Spleen (tissue), 11 donors: ENCODE data around the gene CAMKK1. TPM values are rescaled to one million over a fixed set of nuclear protein-coding genes. Genes with fewer than 3 reads are reported as not detected.

ENCODE experiments used
- DNase-seq: peaks from one replicate; pipeline ENCODE4 v3.0.0-alpha.2; 2020
- H3K27ac ChIP-seq, 8 donors: fragments of 200-600 bp; sonication (generic) in 7 of 8; 1 replicate in 4 of 8; 2 replicates in 4 of 8; pipeline versions ENCODE4 v1.5.0 to v1.8.0; 2016 to 2021; ENCODE audit warnings: inconsistent platforms in 4 of 8, mild to moderate bottlenecking in 4 of 8, moderate library complexity in 1 of 8
- H3K27me3 ChIP-seq, 7 donors: fragments of 200-600 bp; sonication (generic) in 6 of 7; replicated peaks in 1 of 7; 1 replicate in 4 of 7; 2 replicates in 3 of 7; pipeline versions ENCODE4 v1.5.0 to v1.8.0; 2016 to 2021; ENCODE audit warnings: inconsistent platforms in 3 of 7, mild to moderate bottlenecking in 1 of 7
- H3K36me3 ChIP-seq, 6 donors: fragments of 200-600 bp; sonication (generic) in 5 of 6; 1 replicate in 4 of 6; 2 replicates in 2 of 6; pipeline versions ENCODE4 v1.5.0 to v1.8.0; 2016 to 2021; ENCODE audit warnings: inconsistent platforms in 2 of 6
- H3K4me1 ChIP-seq, 6 donors: fragments of 200-600 bp; sonication (generic) in 5 of 6; 1 replicate in 3 of 6; 2 replicates in 3 of 6; pipeline versions ENCODE4 v1.5.0 to v1.8.0; 2016 to 2021; ENCODE audit warnings: inconsistent platforms in 3 of 6
- H3K4me3 ChIP-seq, 8 donors: fragments of 200-600 bp; sonication (generic) in 7 of 8; 1 replicate in 4 of 8; 2 replicates in 4 of 8; pipeline versions ENCODE4 v1.5.0 to v1.8.0; 2016 to 2021; ENCODE audit warnings: inconsistent platforms in 4 of 8, mild to moderate bottlenecking in 4 of 8, moderate library complexity in 2 of 8
- H3K9me3 ChIP-seq, 8 donors: fragments of 200-600 bp; sonication (generic) in 7 of 8; 1 replicate in 4 of 8; 2 replicates in 4 of 8; pipeline versions ENCODE4 v1.5.0 to v1.8.0; 2016 to 2021; ENCODE audit warnings: inconsistent platforms in 4 of 8
- CTCF ChIP-seq, 11 experiments: fragments of 200-600 bp in 7 of 11; fragments of 450-650 bp in 4 of 11; sonication (generic) in 4 of 11; IDR thresholded peaks in 8 of 11; conservative IDR thresholded peaks in 3 of 11; 1 replicate in 7 of 11; 2 replicates in 4 of 11; pipeline versions ENCODE4 v1.4.0 to v1.8.0; 2016 to 2021; ENCODE audit warnings: antibody characterized with exemption in 11 of 11, inconsistent platforms in 4 of 11, mild to moderate bottlenecking in 1 of 11
- POLR2A ChIP-seq, 3 donors: fragments of 450-650 bp; IDR thresholded peaks; one replicate each; pipeline ENCODE4 v1.5.1; 2017; ENCODE audit warnings: antibody characterized with exemption in 3 of 3, mild to moderate bottlenecking in 1 of 3
- POLR2AphosphoS5 ChIP-seq, 3 donors: sonication (generic); formaldehyde crosslinking; IDR thresholded peaks; one replicate each; pipeline ENCODE4 v1.5.1; 2017; ENCODE audit warnings: antibody characterized with exemption in 3 of 3
- WGBS, 5 donors: extraction: QIAGEN DNeasy Blood & Tissue Kit in 3 of 5; methylation state at CpG; one replicate each; pipeline versions ENCODE4 v1.1.5 to v1.1.7; 2013 to 2018; 5-methylcytosine and 5-hydroxymethylcytosine counted together
- intact Hi-C: fragments of 100-400 bp; cut with DNase I; formaldehyde crosslinking; loops from one replicate; pipeline ENCODE4 v1.15.0; 2023; ENCODE audit warnings: low total_unique reads
- polyA plus RNA-seq, 3 donors: library from polyadenylated mRNA; stranded (reverse); fragments of 200-250 nt; gene quantifications; one replicate each; pipeline ENCODE4 v1.2.1, GENCODE V29; 2013
- total RNA-seq, 7 donors: library from RNA; depleted of rRNA in 3 of 7; stranded (reverse); fragments of >200 nt in 3 of 7; fragmentation: NEBNext Ultra II Directional in 4 of 7; extraction: Animal tissue kit (Norgen Biotek cat#: 25700) in 4 of 7; gene quantifications; one replicate each; pipeline versions ENCODE4 v1.1.0 to v1.2.1, GENCODE V29; 2016 to 2021
- donor health status: healthy with polysubstance abuse.
- donor health status: DM: no; HTN: no; CAD: no; lungs with moderate emphysema.
- donor health status: DM: no; HTN: no; CAD: no.
- donor health status: Bipolar disorder and iron deficiency.
- donor health status: healthy.
- donor health status: DM: no; HTN: no; CAD: no.
- donor health status: DM: yes; HTN: yes; CAD: no.

The CAMKK1 gene
- total and polyA plus RNA-seq, 10 donors: 5.2 to 13.0 (median 9.0) TPM

GRCh38 chr17:3879591-3880417, 13.0 kb downstream of the CAMKK1 start:
- TF ChIP-seq CTCF (IDR thresholded peaks at IDR 0.05 in 8 of 11, conservative IDR thresholded peaks at IDR 0.05 in 3 of 11) (no peak), POLR2A (IDR thresholded peaks at IDR 0.05) (no peak), POLR2AphosphoS5 (IDR thresholded peaks at IDR 0.05) (no peak)
- no peak for DNase-seq
- WGBS, 5 donors: 84 to 92% (median 90%) methylated on average over 22 to 25 of the region's 25 CpGs
- no peaks in the 10 kb centered on the region for H3K9me3 ChIP-seq
- H3K36me3 ChIP-seq: peaks cover 0 to 91% (median 5%) of the 10 kb centered on the region in 6 donors
- no peaks in the 10 kb centered on the region for H3K4me1 ChIP-seq
- no peaks in the 10 kb centered on the region for H3K27me3 ChIP-seq
- H3K27ac ChIP-seq: no peak overlapping the region
- H3K4me3 ChIP-seq: no peak overlapping the region
- intact Hi-C loops: no loop called here

GRCh38 chr17:3879186-3879585, 13.7 kb downstream of the CAMKK1 start:
- Histone ChIP-seq H3K27me3 (no peaks in the 10 kb centered on the region), H3K36me3 (peaks cover 0 to 90% (median 5%) of the 10 kb centered on the region in 6 donors), H3K9me3 (no peaks in the 10 kb centered on the region), H3K27ac (no peak overlapping the region), H3K4me1 (no peaks in the 10 kb centered on the region), H3K4me3 (no peak overlapping the region)
- 66 to 94% (median 83%) methylated on average over 5 of the region's 5 CpGs for WGBS, 5 donors
- TF ChIP-seq POLR2A (IDR thresholded peaks at IDR 0.05): no peak
- no peak for TF ChIP-seq POLR2AphosphoS5 (IDR thresholded peaks at IDR 0.05)
- no peak for TF ChIP-seq CTCF (IDR thresholded peaks at IDR 0.05 in 8 of 11, conservative IDR thresholded peaks at IDR 0.05 in 3 of 11)
- DNase-seq: no peak
- intact Hi-C loops: no loop called here

DNA sequence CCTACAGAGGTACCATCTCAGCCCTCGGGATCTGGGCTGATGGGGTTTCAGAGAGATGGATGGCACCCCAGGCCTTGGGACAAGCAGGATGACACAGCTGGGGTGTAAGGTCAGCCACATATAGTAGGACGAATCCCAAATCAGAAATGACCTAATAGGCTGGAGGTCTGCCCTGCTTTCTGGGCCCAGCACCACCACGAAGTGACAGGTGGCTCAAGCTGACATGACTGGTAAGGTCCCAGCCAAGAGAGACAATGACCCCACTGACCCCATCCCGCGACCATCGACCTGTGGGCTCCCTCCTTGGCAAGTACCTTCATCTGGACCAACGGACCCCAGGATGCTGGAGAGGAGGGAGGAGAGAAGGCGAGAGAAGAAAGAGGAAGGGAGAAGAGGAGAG, 15.6 kb downstream of the CAMKK1 start:
- WGBS, 5 donors: 78 to 96% (median 80%) methylated on average over 7 to 8 of the region's 8 CpGs
- H3K27me3 ChIP-seq: no peaks in the 10 kb centered on the region
- TF ChIP-seq CTCF (IDR thresholded peaks at IDR 0.05 in 8 of 11, conservative IDR thresholded peaks at IDR 0.05 in 3 of 11) (no peak), POLR2AphosphoS5 (IDR thresholded peaks at IDR 0.05) (no peak), POLR2A (IDR thresholded peaks at IDR 0.05) (no peak)
- H3K27ac ChIP-seq: no peak overlapping the region
- H3K9me3 ChIP-seq: no peaks in the 10 kb centered on the region
- no peaks in the 10 kb centered on the region for H3K4me1 ChIP-seq
- intact Hi-C loops: no loop called here
- DNase-seq: no peak
- H3K4me3 ChIP-seq: no peak overlapping the region
- peaks cover 0 to 90% (median 8%) of the 10 kb centered on the region in 6 donors for H3K36me3 ChIP-seq

GRCh38 chr17:3875317-3875716, 17.5 kb downstream of the CAMKK1 start:
- intact Hi-C loops: no loop called here
- no peaks in the 10 kb centered on the region for H3K9me3 ChIP-seq
- H3K27ac ChIP-seq: no peak overlapping the region
- H3K4me3 ChIP-seq: no peak overlapping the region
- H3K4me1 ChIP-seq: peaks cover 0 to 15% (median 8%) of the 10 kb centered on the region in 6 donors
- no peaks in the 10 kb centered on the region for H3K27me3 ChIP-seq
- no peak for TF ChIP-seq POLR2AphosphoS5 (IDR thresholded peaks at IDR 0.05)
- no peak for TF ChIP-seq POLR2A (IDR thresholded peaks at IDR 0.05)
- TF ChIP-seq CTCF (IDR thresholded peaks at IDR 0.05 in 8 of 11, conservative IDR thresholded peaks at IDR 0.05 in 3 of 11): no peak
- no peak for DNase-seq
- 89 to 97% (median 93%) methylated on average over 7 of the region's 7 CpGs for WGBS, 5 donors
- H3K36me3 ChIP-seq: peaks cover 0 to 88% (median 9%) of the 10 kb centered on the region in 6 donors
